T-helper 9 cell (primary cell): ENCODE data around the gene ING4.

ENCODE experiments used
- DNase-seq: peaks from one replicate; pipeline ENCODE4 v3.0.0-alpha.2; 2020

The ING4 gene

GRCh38 chr12:6632026-6632983 is 30.6 kb downstream of the ING4 start:
- no peak for DNase-seq

- DNase-seq = no peak
These were observed 31.4 kb downstream of the ING4 start for GRCh38 chr12:6631549-6631961.

GRCh38 chr12:6630736-6631135 is 32.2 kb downstream of the ING4 start:
- no peak for DNase-seq

- peak; percentile 34 for DNase-seq
These were observed 35.3 kb downstream of the ING4 start for GRCh38 chr12:6627616-6628015.

GRCh38 chr12:6626654-6627283 is 36.1 kb downstream of the ING4 start:
- no peak for DNase-seq

- no peak for DNase-seq
These were observed 42.0 kb downstream of the ING4 start for GRCh38 chr12:6620885-6621274.

- peak; percentile 24 for DNase-seq
These were observed 42.6 kb downstream of the ING4 start for GRCh38 chr12:6620137-6620884.

GRCh38 chr12:6618483-6619225 is 44.3 kb downstream of the ING4 start:
- DNase-seq = no peak

GRCh38 chr12:6615802-6616201 is 47.1 kb downstream of the ING4 start:
- DNase-seq = no peak

GRCh38 chr12:6614513-6615172 is 48.3 kb downstream of the ING4 start:
- no peak for DNase-seq

GRCh38 chr12:6613776-6614512 is 49.0 kb downstream of the ING4 start:
- DNase-seq = peak; percentile 35

- no peak for DNase-seq
These were observed 49.7 kb downstream of the ING4 start for GRCh38 chr12:6613015-6613775.

- DNase-seq = no peak
These were observed 50.3 kb downstream of the ING4 start for GRCh38 chr12:6612652-6613014.

GRCh38 chr12:6612247-6612646 is 50.7 kb downstream of the ING4 start:
- DNase-seq = no peak

- peak; percentile 18 for DNase-seq
These were observed 54.2 kb downstream of the ING4 start for GRCh38 chr12:6608592-6609281.

GRCh38 chr12:6607751-6608591 is 54.9 kb downstream of the ING4 start:
- peak; percentile 61 for DNase-seq

GRCh38 chr12:6606331-6607131 is 56.4 kb downstream of the ING4 start:
- peak; percentile 53 for DNase-seq
